Panc1 (cell line): Measurements from ENCODE around the gene SLC37A1. TPM values are rescaled to one million over a fixed set of nuclear protein-coding genes. Genes with fewer than 3 reads are reported as not detected.

ENCODE experiments used
- ATAC-seq: fragments of 200-7000 bp; cut with Tn5 transposase; 2 replicates; pipeline ENCODE4 v1.9.1; 2020; ENCODE audit warnings: mild to moderate bottlenecking, moderate library complexity
- BruUV-seq: library from RNA; stranded (reverse); fragments of 400-500 nt; replicated peaks from 2 replicates; lab custom pipeline; 2021; lab: Mats Ljungman, UMichigan
- CTCF ChIA-PET: fragments of 300-600 bp; sonication (Branson Sonifier 250); formaldehyde crosslinking; loops from one replicate; lab custom pipeline; 2022; ENCODE audit warnings: antibody characterized with exemption; lab: Charles Lee
- POLR2A ChIA-PET: fragments of 300-600 bp; sonication (Branson Sonifier 250); formaldehyde crosslinking; loops from one replicate; lab custom pipeline; 2022; ENCODE audit warnings: antibody characterized with exemption; lab: Charles Lee
- DNase-seq: peaks from one replicate; pipeline ENCODE4 v3.0.0-alpha.2; 2010; ENCODE audit warnings: low read depth, low spot score
- H3K27ac ChIP-seq: 2 replicates; pipeline ENCODE4 v1.5.1; 2011; ENCODE audit warnings: mild to moderate bottlenecking, low read length, inconsistent platforms
- H3K27me3 ChIP-seq: fragments of 200-500 bp; sonication (Bioruptor generic); 2 replicates; pipeline ENCODE4 v1.6.0; 2014; ENCODE audit warnings: low read length, inconsistent platforms; ENCODE audit not compliant: control insufficient read depth, insufficient read depth
- H3K36me3 ChIP-seq: fragments of 200-500 bp; sonication (Bioruptor generic); 2 replicates; pipeline ENCODE4 v1.5.1; 2014; ENCODE audit warnings: inconsistent platforms, mild to moderate bottlenecking, low read length, moderate library complexity; ENCODE audit not compliant: control insufficient read depth, insufficient read depth
- H3K4me1 ChIP-seq: 2 replicates; pipeline ENCODE4 v1.5.1; 2011; ENCODE audit warnings: inconsistent platforms, mild to moderate bottlenecking, low read length, moderate library complexity; ENCODE audit not compliant: control insufficient read depth, insufficient read depth
- H3K4me3 ChIP-seq, 2 experiments: 2 replicates each; pipeline ENCODE4 v1.5.1; 2011 to 2012; ENCODE audit warnings: low read depth in 2 of 2, low read length in 2 of 2, mild to moderate bottlenecking in 2 of 2, inconsistent platforms in 1 of 2, moderate library complexity in 1 of 2
- H3K9me3 ChIP-seq: fragments of 200-500 bp; sonication (Bioruptor generic); 2 replicates; pipeline ENCODE4 v1.5.1; 2014; ENCODE audit warnings: low read depth, mild to moderate bottlenecking, inconsistent platforms, low read length, moderate library complexity; ENCODE audit not compliant: control insufficient read depth, insufficient read depth
- CTCF ChIP-seq: fragments of 450-650 bp; IDR thresholded peaks from 2 replicates; pipeline ENCODE4 v1.5.1; 2017; ENCODE audit warnings: mild to moderate bottlenecking
- POLR2AphosphoS5 ChIP-seq: IDR thresholded peaks from 2 replicates; pipeline ENCODE4 v1.6.1; 2012; ENCODE audit warnings: mild to moderate bottlenecking, low read depth, low read length, moderate library complexity
- REST ChIP-seq, 2 experiments: IDR thresholded peaks; 2 replicates each; pipeline ENCODE4 v1.6.1; 2011 to 2012; ENCODE audit warnings: low read depth in 2 of 2, control low read depth in 1 of 2, low read length in 1 of 2, mild to moderate bottlenecking in 1 of 2, moderate library complexity in 1 of 2; ENCODE audit not compliant: insufficient read depth in 1 of 2
- SIN3A ChIP-seq: IDR thresholded peaks from 2 replicates; pipeline ENCODE4 v1.6.1; 2012; ENCODE audit warnings: low read depth, mild to moderate bottlenecking, low read length, moderate library complexity, borderline replicate concordance; ENCODE audit not compliant: insufficient read depth
- TCF7L2 ChIP-seq: IDR thresholded peaks from 2 replicates; pipeline ENCODE4 v1.6.1; 2011; ENCODE audit warnings: mild to moderate bottlenecking, low read depth, low read length, inconsistent platforms
- in situ Hi-C: cut with HindIII; loops from 2 replicates; pipeline ENCODE4 v1.10.0; 2016; ENCODE audit warnings: low sequenced_read_pairs, low pct_unique_long_range_greater_than_20kb
- intact Hi-C: fragments of 100-400 bp; cut with micrococcal nuclease; formaldehyde crosslinking; loops from one replicate; pipeline ENCODE4 v1.10.0; 2022; ENCODE audit not compliant: unreplicated experiment
- total RNA-seq: library from RNA; stranded (reverse); gene quantifications from one replicate; pipeline ENCODE4 v1.2.1, GENCODE V29; 2021; ENCODE audit not compliant: unreplicated experiment

Gene SLC37A1
- total RNA-seq, 1 experiment from 2014 or later, result 7.7 TPM

GRCh38 chr21:42568376-42568775, 54.7 kb downstream of the SLC37A1 start:
- ATAC-seq (no peak), DNase-seq (no peak)
- ChIA-PET POLR2A (no interaction called here), CTCF (no interaction called here)
- no peaks in the 10 kb centered on the region for H3K36me3 ChIP-seq
- no peaks in the 10 kb centered on the region for H3K9me3 ChIP-seq
- intact Hi-C loops, result no loop called here
- no TSS peak for BruUV-seq
- no peak for TF ChIP-seq POLR2AphosphoS5
- no peak for TF ChIP-seq TCF7L2
- no peak for TF ChIP-seq REST (IDR thresholded peaks at IDR 0.05; ENCODE audit: insufficient read depth in 1 of 2, low read depth in 2 of 2, low read length in 1 of 2)
- TF ChIP-seq CTCF, result no peak
- TF ChIP-seq SIN3A, result no peak
- no peak overlapping the region for H3K27ac ChIP-seq
- H3K4me1 ChIP-seq, result no peaks in the 10 kb centered on the region
- H3K27me3 ChIP-seq, result no peaks in the 10 kb centered on the region
- in situ Hi-C loops, result no loop called here
- H3K4me3 ChIP-seq, result no peak overlapping the region

DNA sequence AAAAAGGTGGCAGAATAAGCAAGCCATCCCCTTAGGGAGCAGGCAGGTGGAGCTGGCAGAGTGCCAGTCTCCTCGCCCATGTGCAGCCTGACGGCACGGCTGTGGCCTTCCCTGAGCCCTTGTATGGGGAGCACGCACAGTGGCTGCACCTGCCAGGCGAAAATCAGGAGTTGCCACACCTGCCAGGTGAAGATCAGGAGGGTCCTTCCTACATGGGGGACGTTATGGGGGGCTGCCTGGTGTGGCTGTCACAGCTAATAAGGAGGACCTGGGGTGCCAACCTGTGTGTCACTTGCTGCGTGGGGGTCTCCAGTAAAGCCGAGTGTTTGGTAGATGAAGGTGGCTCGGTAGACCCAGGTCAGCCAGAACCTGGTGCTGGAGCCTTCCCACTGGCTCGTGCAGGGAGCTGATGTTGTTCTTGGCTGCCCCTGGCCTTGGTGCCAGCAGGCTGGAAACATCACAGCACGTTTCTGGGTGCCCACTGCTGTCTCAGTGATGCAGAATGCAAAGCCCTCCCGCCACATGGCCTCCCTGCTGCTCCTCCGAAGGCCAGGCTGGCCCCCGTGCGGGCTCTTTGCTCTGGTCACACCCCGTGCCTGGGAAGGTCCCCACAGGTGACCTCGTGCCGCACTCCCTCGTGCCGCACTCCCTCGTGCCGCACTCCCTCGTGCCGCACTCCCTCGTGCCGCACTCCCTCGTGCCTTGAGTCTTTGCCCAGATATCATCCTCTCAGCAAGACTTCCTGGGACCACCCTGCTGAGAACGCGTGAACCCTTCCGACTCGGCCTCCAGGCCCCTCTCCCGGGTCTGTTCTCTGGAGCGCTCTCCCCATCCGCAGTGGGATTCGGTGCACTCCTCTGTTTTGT, 55.4 kb downstream of the SLC37A1 start:
- no peaks in the 10 kb centered on the region for H3K4me1 ChIP-seq
- in situ Hi-C loops, result no loop called here

GRCh38 chr21:42569732-42570301, 56.2 kb downstream of the SLC37A1 start:
- POLR2A ChIA-PET, result no interaction called here

More for the DNA sequence above, 55.4 kb downstream of the SLC37A1 start:
- Histone ChIP-seq H3K9me3 (no peaks in the 10 kb centered on the region), H3K27ac (no peak overlapping the region), H3K27me3 (no peaks in the 10 kb centered on the region), H3K4me3 (no peak overlapping the region), H3K36me3 (no peaks in the 10 kb centered on the region; the same call in 1 of the 2 replicates)
- DNase-seq, result no peak
- BruUV-seq, result no TSS peak
- intact Hi-C loops, result no loop called here
- ATAC-seq, result no peak
- no peak for TF ChIP-seq SIN3A
- CTCF ChIA-PET, result no interaction called here
- POLR2A ChIA-PET, result no interaction called here

More at GRCh38 chr21:42569732-42570301, 56.2 kb downstream of the SLC37A1 start:
- CTCF ChIA-PET, result no interaction called here
- in situ Hi-C loops, result no loop called here
- DNase-seq (no peak), ATAC-seq (no peak)
- H3K4me3 ChIP-seq, result no peak overlapping the region
- H3K36me3 ChIP-seq, result no peaks in the 10 kb centered on the region; the same call in 1 of the 2 replicates
- TF ChIP-seq TCF7L2 (no peak), POLR2AphosphoS5 (no peak), CTCF (no peak)
- H3K4me1 ChIP-seq, result no peaks in the 10 kb centered on the region
- no peaks in the 10 kb centered on the region for H3K9me3 ChIP-seq
- no TSS peak for BruUV-seq
- intact Hi-C loops, result no loop called here
- no peaks in the 10 kb centered on the region for H3K27me3 ChIP-seq
- H3K27ac ChIP-seq, result no peak overlapping the region
